Type B pancreatic cell (in vitro differentiated cells): ENCODE data around the gene SMG6. TPM values are rescaled to one million over a fixed set of nuclear protein-coding genes. Genes with fewer than 3 reads are reported as not detected.

Experiments used
- DNase-seq: peaks from one replicate; pipeline ENCODE4 v3.0.0; 2021; ENCODE audit warnings: mixed read lengths; ENCODE audit not compliant: unreplicated experiment; ENCODE audit errors: extremely low spot score
- H3K27ac Mint-ChIP-seq: 2 replicates; pipeline ENCODE4 v1.8.0; 2021; ENCODE audit warnings: mild to moderate bottlenecking, mixed read lengths
- H3K27me3 Mint-ChIP-seq: 2 replicates; pipeline ENCODE4 v1.8.0; 2021; ENCODE audit warnings: mixed read lengths
- H3K36me3 Mint-ChIP-seq: 2 replicates; pipeline ENCODE4 v1.8.0; 2021; ENCODE audit warnings: mixed read lengths
- H3K4me1 Mint-ChIP-seq: one replicate; pipeline ENCODE4 v1.8.0; 2021; ENCODE audit warnings: mixed read lengths; ENCODE audit not compliant: unreplicated experiment
- H3K4me3 Mint-ChIP-seq: 2 replicates; pipeline ENCODE4 v1.8.0; 2021; ENCODE audit warnings: mild to moderate bottlenecking, mixed read lengths
- H3K9me3 Mint-ChIP-seq: 2 replicates; pipeline ENCODE4 v1.8.0; 2021; ENCODE audit warnings: mixed read lengths
- CTCF ChIP-seq: fragments of 200-600 bp; sonication (generic); conservative IDR thresholded peaks from 2 replicates; pipeline ENCODE4 v1.5.0; 2021; ENCODE audit warnings: antibody characterized with exemption, mild to moderate bottlenecking
- long read RNA-seq: library from polyadenylated mRNA; unstranded; transcript quantifications from one replicate; pipeline ENCODE4 v2.0.0, GENCODE V29; 2020
- total RNA-seq: library from RNA; stranded (reverse); gene quantifications from 2 replicates; pipeline ENCODE4 v1.2.1, GENCODE V29; 2021; ENCODE audit warnings: low replicate concordance

The SMG6 gene
- total RNA-seq = 30.3 and 39.0 TPM in 2 replicates
- long read RNA-seq, partial matches to known transcripts = 3 of 5 reads
- long read RNA-seq, other reads (novel, unspliced or antisense) = 2 of 5 reads

DNA sequence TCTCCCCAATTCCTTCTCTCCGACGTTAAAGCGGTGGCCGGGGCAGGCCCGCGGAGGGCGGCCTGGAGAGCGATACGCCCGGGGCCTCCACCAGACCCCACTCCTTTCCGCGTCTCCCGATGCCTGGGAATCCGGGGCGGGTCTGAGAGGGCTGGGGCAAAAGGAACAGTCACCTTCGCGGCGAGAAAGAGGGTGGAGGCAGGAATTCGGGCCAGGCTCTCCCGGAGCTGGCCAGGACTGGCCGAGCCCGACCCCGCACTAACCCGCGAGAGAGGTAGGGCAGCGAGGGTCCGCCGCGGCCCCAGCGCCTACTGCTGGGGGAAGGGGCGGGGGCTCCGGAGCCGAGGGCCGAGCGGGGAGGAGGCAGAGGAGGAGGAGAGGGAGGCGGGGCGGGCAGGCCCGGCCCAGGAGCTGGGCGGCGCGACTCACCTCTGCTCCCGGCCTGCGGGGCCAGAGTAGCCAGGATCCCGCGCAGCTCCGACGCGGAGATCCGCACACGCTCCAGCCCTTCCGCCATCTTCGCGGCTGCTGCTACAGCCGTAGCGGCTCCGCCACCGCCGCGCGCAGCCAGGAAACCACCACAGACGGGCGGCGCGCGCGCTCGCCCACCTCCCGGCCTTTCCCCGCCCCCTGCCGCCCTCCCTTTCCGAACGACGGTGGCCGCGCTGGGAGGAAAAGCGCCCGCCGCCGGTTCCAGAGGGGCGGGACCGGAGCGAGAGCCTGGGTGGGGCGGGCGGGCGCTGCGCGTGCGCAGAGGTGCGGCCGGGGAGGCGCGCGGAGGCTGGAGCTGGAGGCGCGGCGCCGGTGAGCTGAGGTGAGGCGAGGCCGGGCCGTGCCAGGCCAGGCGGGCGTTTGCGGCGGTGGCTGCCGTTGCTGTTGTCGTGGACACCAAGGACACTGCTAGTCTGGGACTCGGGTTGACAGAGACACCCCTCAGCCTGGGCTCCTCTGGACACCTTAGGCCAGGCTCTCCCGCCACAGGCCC, at the start of gene SMG6, which contains the start of gene SRR:
Gene SMG6, minus strand, starts transcription at position 582 of the 985 bp plus-strand sequence. Its CDS starts 65 bp downstream, at position 517.
Gene SRR, plus strand, starts transcription at position 747 of the 985 bp plus-strand sequence. CDS start 11,611 bp downstream, outside the sequence.
- peaks cover 10% of the 10 kb centered on the region for H3K4me1 Mint-ChIP-seq

DNA sequence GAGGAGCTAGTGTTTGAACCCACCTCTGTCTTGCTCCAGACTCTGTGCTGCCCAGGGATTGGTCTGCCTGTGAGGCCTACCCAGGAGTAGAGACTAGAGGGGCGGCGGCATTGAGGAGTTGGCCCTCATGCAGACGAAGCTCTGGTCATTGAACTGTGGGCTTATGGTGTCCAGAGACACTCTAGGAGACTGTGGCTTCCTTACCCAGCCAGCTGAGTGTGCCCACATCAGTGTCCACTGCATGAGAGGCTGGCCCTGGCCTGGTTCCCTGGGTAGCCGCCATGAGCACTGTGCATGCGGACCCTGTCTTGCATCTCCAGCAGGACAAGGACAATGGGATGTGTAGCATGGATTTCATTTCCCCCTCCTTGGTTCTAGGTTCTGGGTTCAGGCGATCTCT, 47.7 kb upstream of the SMG6 start:
- Mint-ChIP-seq H3K9me3 (no peaks in the 10 kb centered on the region), H3K4me3 (no peak overlapping the region), H3K4me1 (peaks cover 13% of the 10 kb centered on the region), H3K27ac (no peak overlapping the region), H3K36me3 (no peaks in the 10 kb centered on the region), H3K27me3 (no peaks in the 10 kb centered on the region)
- no peak for DNase-seq
- TF ChIP-seq CTCF = no peak

More for the DNA sequence above, at the start of gene SMG6, which contains the start of gene SRR:
- no peaks in the 10 kb centered on the region for H3K9me3 Mint-ChIP-seq
- H3K27ac Mint-ChIP-seq = peak within 1 kb of the TSS; percentile 95
- peak; percentile 95 for DNase-seq
- H3K4me3 Mint-ChIP-seq = peak within 1 kb of the TSS; percentile 96
- H3K27me3 Mint-ChIP-seq = no peaks in the 10 kb centered on the region
- peaks cover 14% of the 10 kb centered on the region for H3K36me3 Mint-ChIP-seq
- no peak for TF ChIP-seq CTCF

DNA sequence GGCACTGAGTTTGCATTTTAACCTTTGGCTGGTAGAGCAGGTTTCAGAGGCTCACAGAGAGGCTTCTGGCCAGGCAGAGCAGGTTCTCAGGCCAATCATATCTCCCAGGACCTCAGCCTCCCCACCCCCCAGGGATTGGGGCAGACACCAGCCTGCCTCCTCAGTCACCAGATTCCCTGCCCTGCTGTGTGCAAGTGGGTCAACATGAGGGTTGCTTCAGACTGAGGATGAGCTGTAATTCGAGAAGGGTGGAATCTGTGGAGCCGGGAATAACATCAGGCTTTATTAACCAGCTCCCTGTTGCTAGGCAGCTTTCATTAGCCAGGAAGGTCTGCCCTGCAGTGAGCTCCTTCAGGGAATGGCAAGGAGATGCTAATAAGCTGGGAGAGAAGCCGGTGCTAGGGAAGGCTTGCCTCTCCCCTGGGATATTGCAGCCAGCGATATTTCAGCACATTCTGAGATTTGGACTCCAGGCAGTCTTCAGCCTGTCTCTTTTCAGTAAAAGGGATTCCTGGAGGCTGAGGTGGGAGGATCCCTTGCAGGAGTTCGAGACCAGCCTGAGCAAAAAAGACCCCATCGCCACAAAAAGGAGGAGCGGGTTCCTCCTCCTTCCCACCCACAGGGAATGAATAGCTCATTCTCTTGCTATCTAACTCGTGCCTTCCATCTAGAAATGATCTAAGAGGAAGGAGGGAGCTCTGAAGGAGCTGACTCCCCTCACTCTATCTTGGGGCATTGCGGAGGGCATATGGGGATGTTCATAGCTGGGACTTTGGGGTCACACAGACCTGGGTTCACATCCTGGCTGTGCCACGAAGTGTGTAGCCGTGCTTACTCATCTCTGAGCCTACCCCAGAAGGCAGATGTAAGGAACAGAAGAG, 44.5 kb upstream of the SMG6 start:
- Mint-ChIP-seq H3K36me3 (no peaks in the 10 kb centered on the region), H3K9me3 (no peaks in the 10 kb centered on the region), H3K27ac (peak overlapping the region; percentile 86), H3K27me3 (no peaks in the 10 kb centered on the region), H3K4me1 (peaks cover 19% of the 10 kb centered on the region), H3K4me3 (peak overlapping the region; percentile 36)
- DNase-seq = no peak
- no peak for TF ChIP-seq CTCF

GRCh38 chr17:2346475-2346874, 42.9 kb upstream of the SMG6 start:
- Mint-ChIP-seq H3K36me3 (peaks cover 3% of the 10 kb centered on the region), H3K4me1 (peaks cover 19% of the 10 kb centered on the region), H3K27ac (peak overlapping the region; percentile 79), H3K27me3 (no peaks in the 10 kb centered on the region), H3K9me3 (no peaks in the 10 kb centered on the region), H3K4me3 (no peak overlapping the region)
- no peak for TF ChIP-seq CTCF
- DNase-seq = no peak

GRCh38 chr17:2344528-2344927, 40.9 kb upstream of the SMG6 start:
- Mint-ChIP-seq H3K9me3 (no peaks in the 10 kb centered on the region), H3K36me3 (peaks cover 3% of the 10 kb centered on the region), H3K4me3 (no peak overlapping the region), H3K27ac (peak overlapping the region; percentile 18), H3K27me3 (no peaks in the 10 kb centered on the region), H3K4me1 (peaks cover 19% of the 10 kb centered on the region)
- TF ChIP-seq CTCF = no peak
- no peak for DNase-seq
